Activated T-cell treated with anti-CD3 and anti-CD28 coated beads, Interleukin-2, amount 50 U/mL, for 48 hours (primary cell): ENCODE results near the gene ANXA3.
"Not testable (repeated sequence)": the region's sequence is repeated elsewhere in the genome, so short reads cannot be mapped to it uniquely, and the experiment has no call there.

Source experiments
- DNase-seq, 2 experiments: peaks; one replicate each; pipeline ENCODE4 v3.0.0-alpha.2; 2020

The ANXA3 gene

GRCh38 chr4:78543424-78544125 lies 8.0 kb upstream of the ANXA3 start:
- DNase-seq, result no peak

GRCh38 chr4:78544678-78545077 lies 6.9 kb upstream of the ANXA3 start:
- no peak for DNase-seq

- no peak for DNase-seq
Observed at GRCh38 chr4:78545275-78546246, 6.0 kb upstream of the ANXA3 start.

- DNase-seq, result not testable (repeated sequence)
Observed at GRCh38 chr4:78547899-78548298, 3.7 kb upstream of the ANXA3 start.

- not testable (repeated sequence) for DNase-seq
Observed at GRCh38 chr4:78548889-78549288, 2.7 kb upstream of the ANXA3 start.

- DNase-seq, result no peak
Observed at GRCh38 chr4:78552389-78553042, 946 bp downstream of the ANXA3 start.

- no peak for DNase-seq
Observed at GRCh38 chr4:78553043-78553396, 1.4 kb downstream of the ANXA3 start.

- DNase-seq, result no peak
Observed at GRCh38 chr4:78553529-78554060, 2.0 kb downstream of the ANXA3 start.

- no peak for DNase-seq
Observed at GRCh38 chr4:78556665-78557064, 5.1 kb downstream of the ANXA3 start.

GRCh38 chr4:78557841-78558240 lies 6.3 kb downstream of the ANXA3 start:
- DNase-seq, result no peak

GRCh38 chr4:78558410-78558809 lies 6.8 kb downstream of the ANXA3 start:
- no peak for DNase-seq

GRCh38 chr4:78560296-78560963 lies 8.9 kb downstream of the ANXA3 start:
- no peak for DNase-seq

- DNase-seq, result no peak
Observed at GRCh38 chr4:78561677-78562076, 10.1 kb downstream of the ANXA3 start.

- DNase-seq, result no peak
Observed at GRCh38 chr4:78562687-78563086, 11.1 kb downstream of the ANXA3 start.

- DNase-seq, result no peak
Observed at GRCh38 chr4:78565971-78566372, 14.4 kb downstream of the ANXA3 start.

GRCh38 chr4:78566834-78567499 lies 15.4 kb downstream of the ANXA3 start:
- no peak for DNase-seq

- no peak for DNase-seq
Observed at GRCh38 chr4:78567500-78568060, 16.0 kb downstream of the ANXA3 start.

GRCh38 chr4:78568640-78569305 lies 17.2 kb downstream of the ANXA3 start:
- DNase-seq, result no peak

GRCh38 chr4:78569306-78569821 lies 17.8 kb downstream of the ANXA3 start:
- DNase-seq, result no peak

- no peak for DNase-seq
Observed at GRCh38 chr4:78570117-78570516, 18.5 kb downstream of the ANXA3 start.

GRCh38 chr4:78571804-78572203 lies 20.2 kb downstream of the ANXA3 start:
- DNase-seq, result no peak
